Amniotic epithelial cell (primary cell): ENCODE data around the gene LSR.
A peak's percentile ranks its signal among the peaks of the same experiment; 100 is the strongest.

Source experiments
- DNase-seq: peaks from one replicate; pipeline ENCODE4 v3.0.0-alpha.2; 2010; ENCODE audit warnings: low read depth

The LSR gene

DNA sequence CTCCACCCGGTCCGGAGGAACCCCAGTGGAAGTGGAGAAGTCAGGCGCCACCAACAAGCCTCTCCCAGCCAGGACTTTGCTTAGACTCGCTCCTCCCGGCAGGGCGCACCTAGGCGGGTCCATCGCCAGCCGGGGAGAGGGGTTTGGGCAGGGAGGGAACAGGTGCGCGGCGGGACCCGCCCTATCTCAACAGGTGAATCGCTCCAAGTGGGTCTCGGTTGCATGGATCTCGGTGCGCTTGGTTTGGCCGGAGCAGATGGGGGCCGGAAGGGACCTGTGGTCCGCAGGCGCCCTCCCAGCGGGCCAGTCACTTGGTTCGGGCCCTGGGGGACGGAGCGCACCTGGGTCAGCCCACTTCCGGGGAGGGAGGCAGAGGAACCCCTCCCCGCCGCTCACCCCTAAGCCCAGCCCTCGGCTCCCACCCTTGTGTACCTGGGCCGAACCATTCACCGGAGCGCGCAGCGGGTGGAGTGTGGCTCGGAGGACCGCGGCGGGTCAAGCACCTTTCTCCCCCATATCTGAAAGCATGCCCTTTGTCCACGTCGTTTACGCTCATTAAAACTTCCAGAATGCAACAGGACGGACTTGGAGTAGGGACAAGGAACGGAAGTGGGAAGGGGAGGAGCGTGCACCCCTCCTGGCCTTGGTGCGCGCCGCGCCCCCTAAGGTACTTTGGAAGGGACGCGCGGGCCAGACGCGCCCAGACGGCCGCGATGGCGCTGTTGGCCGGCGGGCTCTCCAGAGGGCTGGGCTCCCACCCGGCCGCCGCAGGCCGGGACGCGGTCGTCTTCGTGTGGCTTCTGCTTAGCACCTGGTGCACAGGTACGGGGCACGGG lies at the start of gene LSR:
TSS of gene LSR (plus strand) at position 693 of the 836 bp plus-strand sequence. CDS start at position 714, 21 bp downstream.
- DNase-seq, result no peak

DNA sequence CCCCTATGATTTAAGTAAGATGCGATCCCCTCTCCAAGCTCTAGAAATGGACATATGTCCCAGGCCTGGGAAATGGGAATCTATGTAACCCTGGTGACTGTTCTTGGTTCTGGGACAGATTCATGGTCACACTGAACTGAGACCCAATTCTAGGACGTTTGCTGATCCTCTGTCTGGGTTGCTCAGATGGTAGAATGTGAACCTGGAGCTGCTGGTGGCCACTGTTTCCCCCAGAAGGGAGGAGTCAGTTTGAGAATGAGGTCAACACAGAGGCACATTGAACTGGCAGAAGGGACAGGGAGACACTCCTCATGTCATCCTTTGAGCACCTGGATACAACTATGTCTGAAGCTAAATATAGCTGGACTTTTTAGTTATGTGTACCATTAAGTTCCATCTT lies 49.3 kb upstream of the LSR start:
- no peak for DNase-seq

DNA sequence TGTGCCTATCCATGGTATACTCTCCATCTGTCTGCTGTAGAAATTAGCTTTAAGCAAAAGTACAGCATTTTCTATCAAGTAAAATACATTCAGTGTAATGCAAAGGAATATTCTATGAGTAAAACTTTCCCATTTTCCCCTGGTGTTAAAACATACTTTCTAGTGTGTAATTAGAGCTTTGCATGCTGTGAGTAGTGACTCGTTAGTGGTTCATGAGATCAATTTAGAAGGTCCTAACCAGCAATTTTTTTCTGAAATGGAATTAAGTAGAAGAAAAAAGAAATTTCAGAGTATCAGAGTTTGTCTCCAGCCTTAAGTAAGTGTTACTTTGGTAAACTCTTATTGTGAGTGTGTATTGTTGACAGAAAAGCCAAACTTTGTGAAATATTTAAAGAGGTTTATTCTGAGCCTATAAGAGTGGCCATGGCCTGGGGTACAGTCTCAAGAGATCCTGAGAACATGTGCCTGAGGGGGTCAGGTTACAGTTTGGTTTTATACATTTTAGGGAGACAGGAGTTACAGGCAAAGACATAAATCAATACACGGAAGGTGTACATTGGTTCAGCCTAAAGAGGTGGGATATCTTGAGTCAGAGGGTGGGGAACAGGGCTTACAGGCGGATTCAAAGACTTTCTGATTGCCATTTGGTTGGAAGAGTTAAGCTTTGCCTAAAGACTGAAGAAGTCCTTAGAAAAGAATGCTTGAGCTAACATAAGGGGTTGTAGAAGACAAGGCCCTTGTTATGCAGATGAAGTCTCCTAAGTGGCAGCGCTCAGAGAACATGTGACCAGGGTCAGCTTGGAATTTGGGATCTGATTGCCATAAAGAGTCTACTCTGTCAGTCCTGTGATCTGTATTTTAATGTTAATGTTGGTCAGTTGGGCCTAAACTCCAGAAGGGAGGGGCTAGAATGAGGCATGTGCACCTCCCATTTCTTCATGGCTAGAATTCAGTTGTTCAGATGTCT lies 45.8 kb upstream of the LSR start:
- DNase-seq, result no peak

GRCh38 chr19:35204799-35205732 lies 43.7 kb upstream of the LSR start:
- DNase-seq, result no peak

GRCh38 chr19:35205733-35206323 lies 43.0 kb upstream of the LSR start:
- no peak for DNase-seq

- no peak for DNase-seq
Measured at GRCh38 chr19:35206379-35206778, 42.4 kb upstream of the LSR start.

DNA sequence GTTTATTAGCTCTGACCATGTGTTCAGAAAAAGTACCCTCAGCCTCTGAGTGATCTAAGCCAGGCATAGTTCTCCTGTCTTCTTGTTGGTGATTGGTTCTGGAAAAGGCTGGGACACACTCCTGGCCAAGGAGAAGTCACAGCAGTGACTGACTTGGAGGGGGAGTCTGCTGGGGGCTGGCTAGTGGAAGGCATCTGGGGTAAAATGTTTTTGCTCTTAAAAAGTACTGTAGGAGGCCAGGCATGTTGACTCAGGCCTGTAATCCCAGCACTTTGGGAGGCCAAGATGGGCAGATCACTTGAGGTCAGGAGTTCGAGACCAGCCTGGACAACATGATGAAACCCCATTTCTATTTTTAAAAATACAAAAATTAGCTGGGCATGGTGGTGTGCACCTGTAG lies 41.9 kb upstream of the LSR start:
- no peak for DNase-seq

- DNase-seq, result no peak
Measured at GRCh38 chr19:35207391-35207871, 41.4 kb upstream of the LSR start.

DNA sequence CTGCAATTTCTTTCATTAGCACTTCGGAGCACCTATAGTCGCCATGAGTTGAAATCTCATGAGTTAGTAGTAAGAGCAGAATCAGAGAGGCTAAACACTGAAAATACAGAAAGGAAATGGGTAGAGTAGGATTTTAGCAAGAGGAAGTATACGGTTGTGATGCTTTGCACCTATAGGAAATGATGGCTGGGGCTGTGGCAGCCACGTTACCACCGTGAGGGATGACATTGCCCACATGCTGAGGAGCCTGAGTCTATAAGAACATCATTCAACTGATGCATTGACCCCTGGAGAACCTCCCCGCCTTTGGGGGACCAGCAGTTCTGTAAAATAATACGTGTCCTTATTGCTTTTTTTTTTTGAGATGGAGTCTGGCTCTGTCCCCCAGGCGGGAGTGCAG lies 40.7 kb upstream of the LSR start:
- DNase-seq, result no peak

DNA sequence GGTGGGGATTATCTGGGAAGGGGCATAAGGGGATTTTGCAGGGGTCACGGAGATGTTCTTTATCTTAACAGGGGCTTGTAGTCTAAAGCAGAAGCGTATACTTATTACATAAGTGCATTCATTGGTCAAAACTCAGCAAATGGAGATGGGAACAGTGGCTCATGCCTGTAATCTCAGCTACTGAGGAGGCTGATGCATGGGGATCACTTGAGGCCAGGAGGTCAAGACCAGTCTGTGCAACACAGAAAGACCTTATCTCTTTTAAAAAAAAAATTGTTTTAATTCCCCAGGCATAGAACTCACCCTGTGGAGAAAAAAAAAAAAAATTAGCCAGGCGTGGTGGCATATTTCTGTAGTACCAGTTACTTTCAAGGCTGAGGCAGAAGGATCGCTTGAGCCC lies 39.2 kb upstream of the LSR start:
- no peak for DNase-seq

GRCh38 chr19:35211545-35212230 lies 37.1 kb upstream of the LSR start:
- DNase-seq, result no peak

GRCh38 chr19:35212241-35212640 lies 36.6 kb upstream of the LSR start:
- no peak for DNase-seq

DNA sequence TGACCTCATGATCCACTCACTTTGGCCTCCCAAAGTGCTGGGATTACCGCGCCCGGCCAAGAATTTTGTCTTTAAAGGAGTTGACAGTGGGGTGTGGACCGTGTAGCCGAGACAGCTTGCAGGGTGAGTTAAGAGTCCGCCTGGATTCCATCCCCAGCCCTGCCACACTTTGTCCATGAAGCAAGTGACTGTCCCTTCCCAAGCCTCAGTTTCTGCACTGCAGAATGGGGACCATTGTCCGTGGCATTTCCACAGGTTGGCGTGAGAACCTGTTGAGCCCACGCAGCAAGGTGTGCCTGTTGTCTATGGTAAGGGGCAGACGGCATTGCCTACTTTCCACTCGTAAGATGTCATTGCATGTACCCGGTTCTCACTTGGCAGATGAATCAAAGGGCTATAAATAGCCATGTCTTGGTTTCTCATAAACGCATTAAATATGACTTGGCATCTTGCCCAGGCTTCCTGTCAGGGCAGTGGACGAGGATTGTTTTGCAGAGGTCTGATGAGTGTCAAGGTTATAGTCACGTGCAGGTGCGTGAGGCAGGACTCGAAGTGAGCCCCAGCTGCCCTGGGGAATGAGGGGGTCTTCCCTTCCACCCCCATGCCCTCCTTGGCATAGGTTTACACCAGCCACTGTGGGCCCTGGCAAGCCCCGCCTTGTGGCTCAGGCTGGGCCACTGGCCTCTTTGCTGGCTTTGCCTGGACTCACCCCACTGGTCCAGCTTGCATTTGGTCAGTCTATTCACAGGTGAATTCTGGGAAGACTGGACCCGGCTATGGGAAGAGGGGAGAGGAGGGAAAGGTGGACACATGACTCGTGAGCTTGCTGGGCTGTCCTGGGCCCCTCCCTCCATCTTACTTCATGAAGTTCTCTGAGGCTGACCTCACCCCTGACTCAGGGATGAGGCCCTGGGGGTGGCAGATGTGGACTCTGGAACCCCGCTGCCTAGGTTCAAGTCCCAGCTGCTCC lies 34.9 kb upstream of the LSR start:
- DNase-seq, result peak; percentile 75

DNA sequence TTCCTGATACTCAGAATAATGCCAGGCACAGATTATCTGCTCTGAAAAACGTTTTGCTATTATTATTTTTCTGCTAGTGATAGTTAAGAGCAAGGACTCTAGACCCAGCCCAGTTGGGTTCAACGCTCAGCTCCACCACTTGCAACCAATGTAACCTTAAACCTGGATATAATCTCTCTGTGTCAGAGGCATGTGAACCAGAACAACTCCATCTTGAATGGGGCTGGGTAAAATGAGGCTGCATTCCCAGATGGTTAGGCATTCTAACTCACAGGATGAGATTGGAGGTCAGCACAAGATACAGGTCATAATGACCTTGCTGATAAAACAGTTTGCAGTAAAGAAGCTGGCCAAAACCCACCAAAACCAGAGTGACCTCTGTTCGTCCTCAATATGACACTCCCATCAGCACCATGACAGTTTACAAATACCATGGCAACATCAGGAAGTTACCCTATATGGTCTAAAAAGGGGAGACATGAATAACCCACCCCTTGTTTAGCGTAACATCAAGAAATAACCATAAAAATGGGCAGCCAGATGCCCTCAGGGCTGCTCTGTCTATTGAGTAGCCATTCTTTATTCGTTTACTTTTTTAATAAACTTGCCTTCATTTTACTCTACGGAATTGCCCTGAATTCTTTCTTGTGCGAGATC lies 33.9 kb upstream of the LSR start:
- no peak for DNase-seq

DNA sequence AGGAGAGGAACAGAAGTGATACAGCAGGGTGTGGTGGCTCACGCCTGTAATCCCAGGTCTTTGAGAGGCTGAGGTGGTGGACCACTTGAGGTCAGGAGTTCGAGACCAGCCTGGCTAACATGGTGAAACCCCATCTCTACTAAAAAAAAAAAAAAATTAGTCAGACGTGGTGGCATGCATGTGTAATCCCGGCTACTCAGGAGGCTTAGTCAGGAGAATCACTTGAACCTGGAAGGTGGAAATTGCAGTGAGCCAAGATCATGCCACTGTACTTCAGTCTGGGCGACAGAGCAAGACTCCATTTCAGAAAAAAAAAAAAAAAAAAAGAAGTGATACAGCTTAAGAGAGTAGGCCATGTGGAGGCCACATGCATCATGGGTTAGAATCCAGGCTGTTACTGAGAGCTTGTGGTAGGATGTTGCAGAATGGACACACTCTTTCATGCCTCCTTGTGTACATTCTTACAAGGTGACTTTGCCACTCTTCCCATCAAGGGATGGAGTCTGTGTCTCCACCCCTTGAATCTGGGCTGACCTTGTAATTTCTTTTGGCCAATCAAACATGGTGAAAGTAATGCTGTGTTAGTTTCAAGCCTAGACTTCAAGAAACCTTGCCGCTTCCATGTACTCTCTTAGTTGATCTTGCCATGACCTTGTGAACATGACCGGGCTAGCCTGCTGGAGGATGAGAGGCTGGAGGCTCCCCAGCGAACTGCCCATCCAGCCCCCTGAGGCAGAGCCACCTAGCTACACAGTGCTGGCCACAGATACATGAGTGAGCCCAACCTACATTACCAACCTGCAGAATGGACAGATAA lies 32.6 kb upstream of the LSR start:
- DNase-seq, result peak; percentile 9

DNA sequence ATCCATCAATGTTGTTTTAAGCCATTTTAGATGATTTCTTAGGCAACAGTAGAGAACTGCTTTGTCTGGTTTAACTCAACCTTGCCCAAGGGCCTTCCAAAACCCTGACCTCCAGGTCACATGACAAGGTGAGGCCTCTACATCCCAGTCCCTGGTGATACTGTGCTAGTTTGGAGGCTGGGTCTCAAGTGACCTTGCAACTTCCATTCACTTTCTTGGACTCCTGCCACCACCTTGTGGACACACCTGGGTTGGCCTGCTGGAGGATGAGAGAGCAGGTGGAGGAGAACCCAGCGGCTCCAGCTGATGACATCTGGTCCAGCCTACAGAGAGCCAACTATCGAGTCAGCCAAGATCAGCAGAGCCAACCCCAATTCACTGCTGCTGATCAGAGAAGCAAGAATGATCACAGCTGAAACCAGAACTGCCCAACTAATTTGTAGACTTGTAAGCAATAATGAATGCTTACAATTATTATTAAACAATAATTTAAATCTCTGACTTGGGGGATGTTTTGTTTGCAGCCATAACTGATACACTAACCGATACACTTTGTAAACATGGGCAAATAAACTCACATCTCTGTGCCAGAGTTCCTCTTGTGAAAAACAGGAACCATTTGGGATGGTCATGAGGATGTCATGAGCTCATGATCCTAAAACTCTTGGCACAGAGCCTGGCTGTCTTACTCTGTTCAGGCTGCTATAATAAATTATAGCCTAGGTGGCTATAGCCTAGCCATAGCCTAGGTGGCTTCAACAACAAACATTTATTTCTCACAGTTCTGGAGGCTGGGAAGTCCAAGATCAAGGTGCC lies 31.8 kb upstream of the LSR start:
- DNase-seq, result no peak

DNA sequence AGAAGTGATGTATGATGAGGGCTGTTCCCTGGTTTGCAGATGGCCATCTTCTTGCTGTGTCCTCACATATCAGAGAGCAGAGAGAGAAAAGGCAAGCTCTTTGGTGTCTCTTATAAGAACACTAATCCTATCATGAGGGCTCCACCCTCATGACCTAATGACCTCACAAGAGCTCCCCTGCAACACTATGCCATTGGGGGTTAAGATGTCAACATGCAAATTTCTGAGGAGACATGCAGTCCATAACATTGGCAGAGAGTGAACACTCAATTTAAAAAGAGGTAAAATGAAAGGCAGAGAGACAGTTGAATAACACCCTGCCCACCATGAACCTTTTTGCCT lies 31.2 kb upstream of the LSR start:
- no peak for DNase-seq
